SK-N-SH (cell line): ENCODE measurements around the gene JAG2. TPM values are rescaled to one million over a fixed set of nuclear protein-coding genes. Genes with fewer than 3 reads are reported as not detected.

Source experiments
- CTCF ChIA-PET: fragments of 300-600, 350-600 bp; formaldehyde crosslinking; extraction: SDS; loops from one replicate; lab custom pipeline; 2021; lab: Yijun Ruan, JAX
- POLR2A ChIA-PET: fragments of 350-600 bp; sonication (Branson Sonifier 250); formaldehyde crosslinking; extraction: SDS; loops from one replicate; lab custom pipeline; 2020; ENCODE audit warnings: antibody characterized with exemption, inconsistent platforms; lab: Yijun Ruan, JAX
- DNase-seq: peaks from one replicate; pipeline ENCODE4 v3.0.0; 2012
- H2AFZ ChIP-seq: fragments of 200-600 bp; sonication (generic); 2 replicates; pipeline ENCODE4 v1.8.1; 2016; ENCODE audit warnings: antibody characterized with exemption, mild to moderate bottlenecking, low read depth
- H3F3A ChIP-seq: fragments of 200-600 bp; sonication (generic); replicated peaks from 2 replicates; pipeline ENCODE3; 2016; ENCODE audit warnings: antibody characterized with exemption, mild to moderate bottlenecking; ENCODE audit not compliant: insufficient read depth
- H3K27ac ChIP-seq, 2 experiments: fragments of 200-500 bp in 1 of 2; fragments of 200-600 bp in 1 of 2; sonication (Bioruptor generic) in 1 of 2; sonication (generic), shearing (Covaris generic) in 1 of 2; 2 replicates each; pipeline versions ENCODE4 v1.5.1 to v1.6.1; 2014 to 2016; ENCODE audit warnings: low read depth in 2 of 2, inconsistent platforms in 1 of 2, low read length in 1 of 2, mild to moderate bottlenecking in 1 of 2, mixed read lengths in 1 of 2
- H3K27me3 ChIP-seq: fragments of 200-600 bp; sonication (generic), shearing (Covaris generic); 2 replicates; pipeline ENCODE4 v1.6.1; 2016; ENCODE audit warnings: mixed run types; ENCODE audit not compliant: insufficient read depth
- H3K36me3 ChIP-seq, 2 experiments: fragments of 200-500 bp in 1 of 2; fragments of 200-600 bp in 1 of 2; sonication (Bioruptor generic) in 1 of 2; sonication (generic) in 1 of 2; replicated peaks in 1 of 2; 2 replicates each; pipeline versions ENCODE3 to v1.5.1; 2014 to 2016; ENCODE audit warnings: low read length in 1 of 2, mild to moderate bottlenecking in 1 of 2; ENCODE audit not compliant: insufficient read depth in 2 of 2, control insufficient read depth in 1 of 2
- H3K4me1 ChIP-seq, 2 experiments: fragments of 200-500 bp in 1 of 2; fragments of 200-600 bp in 1 of 2; sonication (Bioruptor generic) in 1 of 2; sonication (generic), shearing (Covaris generic) in 1 of 2; 2 replicates each; pipeline versions ENCODE4 v1.5.1 to v1.6.1; 2014 to 2016; ENCODE audit warnings: low read depth in 1 of 2, low read length in 1 of 2, mixed run types in 1 of 2; ENCODE audit not compliant: insufficient read depth in 2 of 2, control insufficient read depth in 1 of 2
- H3K4me2 ChIP-seq: fragments of 200-600 bp; sonication (generic), shearing (Covaris generic); 2 replicates; pipeline ENCODE4 v1.6.1; 2017; ENCODE audit warnings: mixed run types
- H3K4me3 ChIP-seq, 2 experiments: fragments of 200-500 bp in 1 of 2; fragments of 200-600 bp in 1 of 2; sonication (Bioruptor generic) in 1 of 2; sonication (generic), shearing (Covaris generic) in 1 of 2; 2 replicates each; pipeline versions ENCODE4 v1.5.1 to v1.8.1; 2014 to 2016; ENCODE audit warnings: low read depth in 2 of 2, inconsistent platforms in 1 of 2, low read length in 1 of 2, mild to moderate bottlenecking in 1 of 2, mixed read lengths in 1 of 2, moderate library complexity in 1 of 2
- H3K79me2 ChIP-seq: fragments of 200-600 bp; sonication (generic); 2 replicates; pipeline ENCODE4 v1.8.1; 2017; ENCODE audit warnings: mild to moderate bottlenecking; ENCODE audit not compliant: insufficient read depth
- H3K9ac ChIP-seq: fragments of 200-600 bp; sonication (generic); 2 replicates; pipeline ENCODE4 v1.6.1; 2017; ENCODE audit warnings: mixed run types
- H3K9me2 ChIP-seq: fragments of 200-600 bp; sonication (generic); 2 replicates; pipeline ENCODE4 v1.6.1; 2017; ENCODE audit warnings: mixed run types
- H3K9me3 ChIP-seq: fragments of 200-600 bp; sonication (generic); 2 replicates; pipeline ENCODE4 v1.6.1; 2017; ENCODE audit warnings: mixed run types, mild to moderate bottlenecking, moderate library complexity
- H4K20me1 ChIP-seq: fragments of 200-600 bp; sonication (generic); 2 replicates; pipeline ENCODE4 v1.6.1; 2017; ENCODE audit warnings: mild to moderate bottlenecking, mixed run types; ENCODE audit not compliant: insufficient read depth
- EP300 ChIP-seq, 2 experiments: IDR thresholded peaks; 2 replicates each; pipeline versions ENCODE4 v1.4.0 to v1.6.1; 2012; ENCODE audit warnings: borderline replicate concordance in 1 of 2, low read depth in 1 of 2, low read length in 1 of 2
- EZH2phosphoT487 ChIP-seq: fragments of 200-600 bp; sonication (generic); IDR thresholded peaks from 2 replicates; pipeline ENCODE4 v1.6.1; 2017; ENCODE audit warnings: low read depth, mixed run types, mild to moderate bottlenecking, antibody characterized with exemption, moderate library complexity, borderline replicate concordance
- FOSL2 ChIP-seq: IDR thresholded peaks from 2 replicates; pipeline ENCODE4 v1.4.0; 2012; ENCODE audit warnings: low read depth, mild to moderate bottlenecking, moderate library complexity, borderline replicate concordance
- FOXJ3 ChIP-seq: sonication (generic); formaldehyde crosslinking; IDR thresholded peaks from 2 replicates; pipeline ENCODE4 v1.5.1; 2020; ENCODE audit warnings: mild to moderate bottlenecking, missing genetic modification reagents
- IRF3 ChIP-seq: fragments of 150-350 bp; IDR thresholded peaks from 2 replicates; pipeline ENCODE4 v1.6.1; 2016; ENCODE audit warnings: mild to moderate bottlenecking, low read depth, low read length
- NFIC ChIP-seq: IDR thresholded peaks from 2 replicates; pipeline ENCODE4 v1.4.0; 2012; ENCODE audit warnings: borderline replicate concordance
- NRF1 ChIP-seq: IDR thresholded peaks from 2 replicates; pipeline ENCODE4 v1.6.1; 2012; ENCODE audit warnings: low read depth, mild to moderate bottlenecking, low read length
- PBX3 ChIP-seq: IDR thresholded peaks from 2 replicates; pipeline ENCODE4; 2012
- POLR2AphosphoS5 ChIP-seq: IDR thresholded peaks from 2 replicates; pipeline ENCODE4 v1.6.1; 2012; ENCODE audit warnings: low read depth, low read length
- RFX5 ChIP-seq: IDR thresholded peaks from 2 replicates; pipeline ENCODE4 v1.6.1; 2012; ENCODE audit warnings: mild to moderate bottlenecking, improper control_type of control experiment, low read length
- TEAD4 ChIP-seq: IDR thresholded peaks from 2 replicates; pipeline ENCODE4 v1.4.0; 2012; ENCODE audit warnings: mild to moderate bottlenecking, borderline replicate concordance; ENCODE audit not compliant: insufficient read depth
- USF2 ChIP-seq: fragments of 150-350 bp; IDR thresholded peaks from 2 replicates; pipeline ENCODE4 v1.6.1; 2017; ENCODE audit warnings: antibody characterized with exemption, low read length, low read depth, borderline replicate concordance
- ZBTB33 ChIP-seq: IDR thresholded peaks from 2 replicates; pipeline ENCODE4 v1.4.0; 2012; ENCODE audit warnings: low read depth, borderline replicate concordance
- WGBS: methylation state at CpG from one replicate; pipeline ENCODE4 v1.1.6; 2017; ENCODE audit warnings: low lambda C conversion rate; 5-methylcytosine and 5-hydroxymethylcytosine counted together
- polyA plus RNA-seq, 3 experiments: library from polyadenylated mRNA; depleted of rRNA; stranded (reverse); fragments of >200 nt; gene quantifications; 2 replicates each; pipeline ENCODE4 v1.2.3, GENCODE V29; 2012

Gene JAG2
- polyA plus RNA-seq, 1 of the 3 experiments (the other 2 are of a cell fraction): 1.7 TPM

GRCh38 chr14:105132921-105133654 lies 35.5 kb downstream of the JAG2 start:
- H3K79me2 ChIP-seq: no peaks in the 10 kb centered on the region
- no peaks in the 10 kb centered on the region for H3F3A ChIP-seq
- no peaks in the 10 kb centered on the region for H3K4me1 ChIP-seq
- H3K9me3 ChIP-seq: no peaks in the 10 kb centered on the region
- DNase-seq: no peak
- no peak overlapping the region for H3K4me2 ChIP-seq
- H4K20me1 ChIP-seq: no peaks in the 10 kb centered on the region
- no peaks in the 10 kb centered on the region for H3K9me2 ChIP-seq
- no peaks in the 10 kb centered on the region for H3K36me3 ChIP-seq
- POLR2A ChIA-PET: no interaction called here
- CTCF ChIA-PET: interaction anchor here (1.8 kb wide), 1 partner anchor 12 kb away, joined by 5 read pairs; no protein-coding TSS in a partner anchor
- H3K9ac ChIP-seq: no peak overlapping the region
- no peak overlapping the region for H3K4me3 ChIP-seq
- H3K27ac ChIP-seq: no peak overlapping the region
- TF ChIP-seq FOSL2 (no peak), EZH2phosphoT487 (no peak), RFX5 (no peak), EP300 (IDR thresholded peaks at IDR 0.05; ENCODE audit: borderline replicate concordance in 1 of 2, low read depth in 1 of 2, low read length in 1 of 2) (no peak), PBX3 (no peak), NFIC (no peak), TEAD4 (no peak), IRF3 (no peak), ZBTB33 (no peak), NRF1 (no peak), FOXJ3 (CRISPR knock-in tag) (no peak), USF2 (no peak), POLR2AphosphoS5 (no peak)
- H3K27me3 ChIP-seq: no peaks in the 10 kb centered on the region
- WGBS: 26% methylated on average over 4 of the region's 4 CpGs
- H2AFZ ChIP-seq: no peak overlapping the region
